ENCODE measurements around the gene IFT81. TPM values are rescaled to one million over a fixed set of nuclear protein-coding genes. Genes with fewer than 3 reads are reported as not detected.

Gene IFT81
- total and polyA plus RNA-seq, 2 of the 13 experiments (the other 11 are each of a cell fraction or from before 2014, with no cell fraction given): 4.2 to 13.0 TPM

DNA sequence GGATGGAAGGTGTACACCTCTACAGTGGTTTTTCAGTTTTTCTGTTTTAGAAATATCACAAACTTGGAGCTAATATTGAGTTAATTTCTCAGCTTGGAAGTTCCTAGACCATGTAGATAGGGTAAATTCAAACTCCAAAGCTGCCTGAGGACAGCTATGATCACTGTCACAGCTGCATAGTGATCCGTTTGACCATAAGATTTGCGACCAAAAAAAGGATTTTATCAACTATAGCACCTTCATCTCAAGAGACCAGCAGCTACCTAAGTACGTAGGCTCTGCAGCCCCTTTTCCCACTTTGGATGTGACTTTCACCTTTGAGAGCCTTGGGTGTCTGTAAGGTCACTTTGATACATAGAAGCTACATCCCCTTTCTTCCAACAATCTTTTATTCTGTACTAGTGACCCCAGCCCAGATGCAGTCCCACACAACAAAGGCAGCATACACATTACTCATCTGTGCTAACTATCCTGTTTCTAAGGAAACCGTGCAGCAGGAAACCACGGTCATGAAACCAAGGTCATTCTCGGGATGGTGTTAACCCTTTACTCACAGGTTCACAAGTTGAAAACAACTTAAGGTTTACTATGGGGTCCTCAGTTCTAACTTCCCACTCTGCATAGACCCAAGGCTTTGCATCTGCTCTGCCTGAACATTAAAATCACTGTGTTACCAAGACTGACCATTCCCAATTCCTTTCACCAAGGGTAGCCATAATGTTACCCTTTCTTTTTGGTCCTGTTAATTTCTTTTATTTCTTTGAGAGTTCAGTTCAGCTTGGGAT is 75.4 kb downstream of the IFT81 start (continued):
- TF ChIP-seq, protein P1, sequence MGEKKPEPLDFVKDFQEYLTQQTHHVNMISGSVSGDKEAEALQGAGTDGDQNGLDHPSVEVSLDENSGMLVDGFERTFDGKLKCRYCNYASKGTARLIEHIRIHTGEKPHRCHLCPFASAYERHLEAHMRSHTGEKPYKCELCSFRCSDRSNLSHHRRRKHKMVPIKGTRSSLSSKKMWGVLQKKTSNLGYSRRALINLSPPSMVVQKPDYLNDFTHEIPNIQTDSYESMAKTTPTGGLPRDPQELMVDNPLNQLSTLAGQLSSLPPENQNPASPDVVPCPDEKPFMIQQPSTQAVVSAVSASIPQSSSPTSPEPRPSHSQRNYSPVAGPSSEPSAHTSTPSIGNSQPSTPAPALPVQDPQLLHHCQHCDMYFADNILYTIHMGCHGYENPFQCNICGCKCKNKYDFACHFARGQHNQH (CRISPR knock-in tag; IDR thresholded peaks at IDR 0.05): peak; percentile 31; the same call in 1 of the 2 replicates
- TF ChIP-seq, protein P2, sequence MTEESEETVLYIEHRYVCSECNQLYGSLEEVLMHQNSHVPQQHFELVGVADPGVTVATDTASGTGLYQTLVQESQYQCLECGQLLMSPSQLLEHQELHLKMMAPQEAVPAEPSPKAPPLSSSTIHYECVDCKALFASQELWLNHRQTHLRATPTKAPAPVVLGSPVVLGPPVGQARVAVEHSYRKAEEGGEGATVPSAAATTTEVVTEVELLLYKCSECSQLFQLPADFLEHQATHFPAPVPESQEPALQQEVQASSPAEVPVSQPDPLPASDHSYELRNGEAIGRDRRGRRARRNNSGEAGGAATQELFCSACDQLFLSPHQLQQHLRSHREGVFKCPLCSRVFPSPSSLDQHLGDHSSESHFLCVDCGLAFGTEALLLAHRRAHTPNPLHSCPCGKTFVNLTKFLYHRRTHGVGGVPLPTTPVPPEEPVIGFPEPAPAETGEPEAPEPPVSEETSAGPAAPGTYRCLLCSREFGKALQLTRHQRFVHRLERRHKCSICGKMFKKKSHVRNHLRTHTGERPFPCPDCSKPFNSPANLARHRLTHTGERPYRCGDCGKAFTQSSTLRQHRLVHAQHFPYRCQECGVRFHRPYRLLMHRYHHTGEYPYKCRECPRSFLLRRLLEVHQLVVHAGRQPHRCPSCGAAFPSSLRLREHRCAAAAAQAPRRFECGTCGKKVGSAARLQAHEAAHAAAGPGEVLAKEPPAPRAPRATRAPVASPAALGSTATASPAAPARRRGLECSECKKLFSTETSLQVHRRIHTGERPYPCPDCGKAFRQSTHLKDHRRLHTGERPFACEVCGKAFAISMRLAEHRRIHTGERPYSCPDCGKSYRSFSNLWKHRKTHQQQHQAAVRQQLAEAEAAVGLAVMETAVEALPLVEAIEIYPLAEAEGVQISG (CRISPR knock-in tag; IDR thresholded peaks at IDR 0.05): peak; percentile 60
- TF ChIP-seq, protein P3, sequence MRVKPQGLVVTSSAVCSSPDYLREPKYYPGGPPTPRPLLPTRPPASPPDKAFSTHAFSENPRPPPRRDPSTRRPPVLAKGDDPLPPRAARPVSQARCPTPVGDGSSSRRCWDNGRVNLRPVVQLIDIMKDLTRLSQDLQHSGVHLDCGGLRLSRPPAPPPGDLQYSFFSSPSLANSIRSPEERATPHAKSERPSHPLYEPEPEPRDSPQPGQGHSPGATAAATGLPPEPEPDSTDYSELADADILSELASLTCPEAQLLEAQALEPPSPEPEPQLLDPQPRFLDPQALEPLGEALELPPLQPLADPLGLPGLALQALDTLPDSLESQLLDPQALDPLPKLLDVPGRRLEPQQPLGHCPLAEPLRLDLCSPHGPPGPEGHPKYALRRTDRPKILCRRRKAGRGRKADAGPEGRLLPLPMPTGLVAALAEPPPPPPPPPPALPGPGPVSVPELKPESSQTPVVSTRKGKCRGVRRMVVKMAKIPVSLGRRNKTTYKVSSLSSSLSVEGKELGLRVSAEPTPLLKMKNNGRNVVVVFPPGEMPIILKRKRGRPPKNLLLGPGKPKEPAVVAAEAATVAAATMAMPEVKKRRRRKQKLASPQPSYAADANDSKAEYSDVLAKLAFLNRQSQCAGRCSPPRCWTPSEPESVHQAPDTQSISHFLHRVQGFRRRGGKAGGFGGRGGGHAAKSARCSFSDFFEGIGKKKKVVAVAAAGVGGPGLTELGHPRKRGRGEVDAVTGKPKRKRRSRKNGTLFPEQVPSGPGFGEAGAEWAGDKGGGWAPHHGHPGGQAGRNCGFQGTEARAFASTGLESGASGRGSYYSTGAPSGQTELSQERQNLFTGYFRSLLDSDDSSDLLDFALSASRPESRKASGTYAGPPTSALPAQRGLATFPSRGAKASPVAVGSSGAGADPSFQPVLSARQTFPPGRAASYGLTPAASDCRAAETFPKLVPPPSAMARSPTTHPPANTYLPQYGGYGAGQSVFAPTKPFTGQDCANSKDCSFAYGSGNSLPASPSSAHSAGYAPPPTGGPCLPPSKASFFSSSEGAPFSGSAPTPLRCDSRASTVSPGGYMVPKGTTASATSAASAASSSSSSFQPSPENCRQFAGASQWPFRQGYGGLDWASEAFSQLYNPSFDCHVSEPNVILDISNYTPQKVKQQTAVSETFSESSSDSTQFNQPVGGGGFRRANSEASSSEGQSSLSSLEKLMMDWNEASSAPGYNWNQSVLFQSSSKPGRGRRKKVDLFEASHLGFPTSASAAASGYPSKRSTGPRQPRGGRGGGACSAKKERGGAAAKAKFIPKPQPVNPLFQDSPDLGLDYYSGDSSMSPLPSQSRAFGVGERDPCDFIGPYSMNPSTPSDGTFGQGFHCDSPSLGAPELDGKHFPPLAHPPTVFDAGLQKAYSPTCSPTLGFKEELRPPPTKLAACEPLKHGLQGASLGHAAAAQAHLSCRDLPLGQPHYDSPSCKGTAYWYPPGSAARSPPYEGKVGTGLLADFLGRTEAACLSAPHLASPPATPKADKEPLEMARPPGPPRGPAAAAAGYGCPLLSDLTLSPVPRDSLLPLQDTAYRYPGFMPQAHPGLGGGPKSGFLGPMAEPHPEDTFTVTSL (CRISPR knock-in tag; IDR thresholded peaks at IDR 0.05; ENCODE audit: borderline replicate concordance): peak; percentile 38; the same call in 1 of the 2 replicates
- no peak for TF ChIP-seq HIVEP1 (CRISPR knock-in tag; IDR thresholded peaks at IDR 0.05)
- no peak for TF ChIP-seq NR2F1 (CRISPR knock-in tag; IDR thresholded peaks at IDR 0.05)
- TF ChIP-seq NFIC (IDR thresholded peaks at IDR 0.05; ENCODE audit: low read length): no peak
- TF ChIP-seq, protein P4, sequence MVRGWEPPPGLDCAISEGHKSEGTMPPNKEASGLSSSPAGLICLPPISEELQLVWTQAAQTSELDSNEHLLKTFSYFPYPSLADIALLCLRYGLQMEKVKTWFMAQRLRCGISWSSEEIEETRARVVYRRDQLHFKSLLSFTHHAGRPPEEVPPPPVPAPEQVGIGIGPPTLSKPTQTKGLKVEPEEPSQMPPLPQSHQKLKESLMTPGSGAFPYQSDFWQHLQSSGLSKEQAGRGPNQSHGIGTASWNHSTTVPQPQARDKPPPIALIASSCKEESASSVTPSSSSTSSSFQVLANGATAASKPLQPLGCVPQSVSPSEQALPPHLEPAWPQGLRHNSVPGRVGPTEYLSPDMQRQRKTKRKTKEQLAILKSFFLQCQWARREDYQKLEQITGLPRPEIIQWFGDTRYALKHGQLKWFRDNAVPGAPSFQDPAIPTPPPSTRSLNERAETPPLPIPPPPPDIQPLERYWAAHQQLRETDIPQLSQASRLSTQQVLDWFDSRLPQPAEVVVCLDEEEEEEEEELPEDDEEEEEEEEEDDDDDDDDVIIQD (CRISPR knock-in tag; IDR thresholded peaks at IDR 0.05; ENCODE audit: low read depth): peak; percentile 80; the same call in 1 of the 2 replicates
- TF ChIP-seq ISL2 (CRISPR knock-in tag; IDR thresholded peaks at IDR 0.05): 0 out of 2 replicates have a peak, but pooled peaks have one; percentile 33
- TF ChIP-seq, protein P5, sequence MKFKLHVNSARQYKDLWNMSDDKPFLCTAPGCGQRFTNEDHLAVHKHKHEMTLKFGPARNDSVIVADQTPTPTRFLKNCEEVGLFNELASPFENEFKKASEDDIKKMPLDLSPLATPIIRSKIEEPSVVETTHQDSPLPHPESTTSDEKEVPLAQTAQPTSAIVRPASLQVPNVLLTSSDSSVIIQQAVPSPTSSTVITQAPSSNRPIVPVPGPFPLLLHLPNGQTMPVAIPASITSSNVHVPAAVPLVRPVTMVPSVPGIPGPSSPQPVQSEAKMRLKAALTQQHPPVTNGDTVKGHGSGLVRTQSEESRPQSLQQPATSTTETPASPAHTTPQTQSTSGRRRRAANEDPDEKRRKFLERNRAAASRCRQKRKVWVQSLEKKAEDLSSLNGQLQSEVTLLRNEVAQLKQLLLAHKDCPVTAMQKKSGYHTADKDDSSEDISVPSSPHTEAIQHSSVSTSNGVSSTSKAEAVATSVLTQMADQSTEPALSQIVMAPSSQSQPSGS (CRISPR knock-in tag; IDR thresholded peaks at IDR 0.05): peak; percentile 18; the same call in 1 of the 2 replicates
- TF ChIP-seq HES4 (CRISPR knock-in tag; IDR thresholded peaks at IDR 0.05; ENCODE audit: borderline replicate concordance): no peak
- TF ChIP-seq SAP130 (CRISPR knock-in tag; IDR thresholded peaks at IDR 0.05; ENCODE audit: low read depth): peak; percentile 79
- no peak for TF ChIP-seq ZNF616 (CRISPR knock-in tag; IDR thresholded peaks at IDR 0.05; ENCODE audit: low read depth)
- TF ChIP-seq HNF4G (IDR thresholded peaks at IDR 0.05; ENCODE audit: borderline replicate concordance, low read depth, low read length): peak; percentile 16; the same call in 1 of the 2 replicates
- TF ChIP-seq HNF4G (CRISPR knock-in tag; IDR thresholded peaks at IDR 0.05; ENCODE audit: borderline replicate concordance, low read depth): no peak
- peak; percentile 85 for TF ChIP-seq GATAD2A (CRISPR knock-in tag; IDR thresholded peaks at IDR 0.05)

All from HepG2 (cell line).